PC-9 (cell line): ENCODE data around the gene XPO6. TPM values are rescaled to one million over a fixed set of nuclear protein-coding genes. Genes with fewer than 3 reads are reported as not detected.

Source experiments
- BruUV-seq: library from RNA; stranded (reverse); fragments of 400-500 nt; replicated peaks from 2 replicates; lab custom pipeline; 2021; lab: Mats Ljungman, UMichigan
- CTCF ChIA-PET: fragments of 300-600 bp; sonication (Branson Sonifier 250); formaldehyde crosslinking; loops from one replicate; lab custom pipeline; 2022; ENCODE audit warnings: antibody characterized with exemption; lab: Charles Lee
- POLR2A ChIA-PET: fragments of 300-600 bp; sonication (Branson Sonifier 250); formaldehyde crosslinking; loops from one replicate; lab custom pipeline; 2022; ENCODE audit warnings: antibody characterized with exemption; ENCODE audit not compliant: unreplicated experiment; lab: Charles Lee
- DNase-seq, 2 experiments: peaks; one replicate each; pipeline versions ENCODE4 v3.0.0 to v3.0.0-alpha.2; 2015 to 2022; ENCODE audit warnings: mixed read lengths in 1 of 2
- H2AFZ ChIP-seq: fragments of 200-600 bp; sonication (generic); 2 replicates; pipeline ENCODE4 v1.8.1; 2017; ENCODE audit warnings: antibody characterized with exemption
- H3F3A ChIP-seq: fragments of 200-600 bp; sonication (generic); 2 replicates; pipeline ENCODE4 v1.8.1; 2017; ENCODE audit warnings: antibody characterized with exemption, mild to moderate bottlenecking, low read depth; ENCODE audit not compliant: insufficient read depth
- H3K27ac ChIP-seq: fragments of 200-600 bp; sonication (generic); 2 replicates; pipeline ENCODE4 v1.6.1; 2016; ENCODE audit warnings: mixed run types
- H3K27me3 ChIP-seq: fragments of 200-600 bp; sonication (generic); 2 replicates; pipeline ENCODE4 v1.6.1; 2016; ENCODE audit warnings: low read depth, mixed run types; ENCODE audit not compliant: insufficient read depth
- H3K36me3 ChIP-seq: fragments of 200-600 bp; sonication (generic); 2 replicates; pipeline ENCODE4 v1.6.1; 2016; ENCODE audit warnings: low read depth, mixed run types
- H3K4me1 ChIP-seq: fragments of 200-600 bp; sonication (generic); replicated peaks from 2 replicates; pipeline ENCODE4 v1.6.1; 2016; ENCODE audit warnings: mixed run types; ENCODE audit not compliant: insufficient read depth
- H3K4me2 ChIP-seq: fragments of 200-600 bp; sonication (generic); 2 replicates; pipeline ENCODE4 v1.6.1; 2017; ENCODE audit warnings: mixed run types
- H3K4me3 ChIP-seq: fragments of 200-600 bp; sonication (generic); 2 replicates; pipeline ENCODE4 v1.6.1; 2016; ENCODE audit warnings: mixed run types
- H3K79me2 ChIP-seq: fragments of 200-600 bp; sonication (generic); 2 replicates; pipeline ENCODE4 v1.6.1; 2017; ENCODE audit warnings: low read depth, mixed run types
- H3K9me2 ChIP-seq: fragments of 200-600 bp; sonication (generic); 2 replicates; pipeline ENCODE4 v1.8.1; 2017; ENCODE audit warnings: mild to moderate bottlenecking; ENCODE audit not compliant: insufficient read depth
- H3K9me3 ChIP-seq: fragments of 200-600 bp; sonication (generic); 2 replicates; pipeline ENCODE4 v1.8.1; 2016; ENCODE audit warnings: low read depth; ENCODE audit not compliant: insufficient read depth
- H4K20me1 ChIP-seq: fragments of 200-600 bp; sonication (generic); 2 replicates; pipeline ENCODE4 v1.8.1; 2017; ENCODE audit not compliant: insufficient read depth
- CTCF ChIP-seq: fragments of 200-600 bp; sonication (generic); conservative IDR thresholded peaks from 2 replicates; pipeline ENCODE4 v1.6.1; 2017; ENCODE audit warnings: mixed run types, antibody characterized with exemption, mild to moderate bottlenecking, moderate library complexity
- EZH2 ChIP-seq: fragments of 200-600 bp; sonication (generic); IDR thresholded peaks from 2 replicates; pipeline ENCODE4 v1.8.0; 2017; ENCODE audit warnings: antibody characterized with exemption, low read depth
- intact Hi-C: fragments of 100-400 bp; cut with micrococcal nuclease; formaldehyde crosslinking; loops from one replicate; pipeline ENCODE4 v1.10.0; 2022; ENCODE audit not compliant: unreplicated experiment
- total RNA-seq: library from RNA; stranded (reverse); gene quantifications from 2 replicates; pipeline ENCODE4 v1.2.3, GENCODE V29; 2021

The XPO6 gene
- total RNA-seq, 1 experiment from 2014 or later: 154 TPM

GRCh38 chr16:28068976-28069375 is 142.8 kb downstream of the XPO6 start:
- no peak overlapping the region for H3K4me3 ChIP-seq
- H2AFZ ChIP-seq: no peak overlapping the region
- H3K9me3 ChIP-seq: no peaks in the 10 kb centered on the region
- H3K36me3 ChIP-seq: no peaks in the 10 kb centered on the region
- H3K9me2 ChIP-seq: no peaks in the 10 kb centered on the region
- H3K27me3 ChIP-seq: peaks cover 32% of the 10 kb centered on the region; the same call in 1 of the 2 replicates
- no peak for DNase-seq
- no peaks in the 10 kb centered on the region for H3F3A ChIP-seq
- no peak for TF ChIP-seq EZH2
- no peak for TF ChIP-seq CTCF
- H3K79me2 ChIP-seq: no peaks in the 10 kb centered on the region
- no TSS peak for BruUV-seq
- no peaks in the 10 kb centered on the region for H3K4me1 ChIP-seq
- H3K4me2 ChIP-seq: no peak overlapping the region
- H4K20me1 ChIP-seq: no peaks in the 10 kb centered on the region
- H3K27ac ChIP-seq: no peak overlapping the region
- intact Hi-C loops: no loop called here
- ChIA-PET POLR2A (no interaction called here), CTCF (no interaction called here)

- Histone ChIP-seq H3K27ac (no peak overlapping the region), H3K4me2 (no peak overlapping the region), H4K20me1 (no peaks in the 10 kb centered on the region), H3K79me2 (no peaks in the 10 kb centered on the region), H2AFZ (no peak overlapping the region), H3K27me3 (peaks cover 29% of the 10 kb centered on the region; the same call in 1 of the 2 replicates), H3K9me2 (no peaks in the 10 kb centered on the region), H3K36me3 (no peaks in the 10 kb centered on the region), H3F3A (no peaks in the 10 kb centered on the region), H3K4me3 (no peak overlapping the region), H3K4me1 (no peaks in the 10 kb centered on the region), H3K9me3 (no peaks in the 10 kb centered on the region)
- no peak for DNase-seq
- TF ChIP-seq CTCF (no peak), EZH2 (no peak)
- CTCF ChIA-PET: interaction anchor here (0.5 to 0.7 kb wide), 3 partner anchors 94 to 200 kb away, joined by 3 to 5 read pairs (median 3); no protein-coding TSS in a partner anchor
- POLR2A ChIA-PET: interaction anchor here (0.5 kb wide), 1 partner anchor 298 kb away, joined by 4 read pairs; no protein-coding TSS in a partner anchor
- BruUV-seq: no TSS peak
- intact Hi-C loops: no loop called here
Observed at GRCh38 chr16:28067604-28068379, 144.0 kb downstream of the XPO6 start.

GRCh38 chr16:28064706-28065249 is 147.0 kb downstream of the XPO6 start:
- Histone ChIP-seq H3K4me1 (no peaks in the 10 kb centered on the region), H3K27ac (no peak overlapping the region), H3K27me3 (peaks cover 45% of the 10 kb centered on the region), H3K36me3 (no peaks in the 10 kb centered on the region), H4K20me1 (no peaks in the 10 kb centered on the region), H3K9me2 (no peaks in the 10 kb centered on the region), H3K4me2 (no peak overlapping the region), H3K9me3 (no peaks in the 10 kb centered on the region), H3F3A (no peaks in the 10 kb centered on the region), H3K79me2 (no peaks in the 10 kb centered on the region), H2AFZ (no peak overlapping the region), H3K4me3 (no peak overlapping the region)
- no peak for DNase-seq
- POLR2A ChIA-PET: no interaction called here
- no TSS peak for BruUV-seq
- TF ChIP-seq EZH2 (no peak), CTCF (no peak)
- CTCF ChIA-PET: no interaction called here
- intact Hi-C loops: no loop called here
